Stimulated activated CD4-positive, alpha-beta T cell treated with anti-CD3 and anti-CD28 coated beads, Interleukin-2, amount 100 ng/mL, for 24 hours (primary cell): ENCODE data around the gene GANAB.
"Not testable (repeated sequence)": the region's sequence is repeated elsewhere in the genome, so short reads cannot be mapped to it uniquely, and the experiment has no call there.

ENCODE experiments used
- DNase-seq, 2 donors: peaks; one replicate each; pipeline ENCODE4 v3.0.0-alpha.2; 2020

Gene GANAB

GRCh38 chr11:62666259-62666926 is 20.0 kb upstream of the GANAB start:
- peak in 1 of 2 donors; percentile 44 for DNase-seq

- peak; percentile 63 to 73 for DNase-seq
Measured at GRCh38 chr11:62665599-62666258, 19.3 kb upstream of the GANAB start.

DNA sequence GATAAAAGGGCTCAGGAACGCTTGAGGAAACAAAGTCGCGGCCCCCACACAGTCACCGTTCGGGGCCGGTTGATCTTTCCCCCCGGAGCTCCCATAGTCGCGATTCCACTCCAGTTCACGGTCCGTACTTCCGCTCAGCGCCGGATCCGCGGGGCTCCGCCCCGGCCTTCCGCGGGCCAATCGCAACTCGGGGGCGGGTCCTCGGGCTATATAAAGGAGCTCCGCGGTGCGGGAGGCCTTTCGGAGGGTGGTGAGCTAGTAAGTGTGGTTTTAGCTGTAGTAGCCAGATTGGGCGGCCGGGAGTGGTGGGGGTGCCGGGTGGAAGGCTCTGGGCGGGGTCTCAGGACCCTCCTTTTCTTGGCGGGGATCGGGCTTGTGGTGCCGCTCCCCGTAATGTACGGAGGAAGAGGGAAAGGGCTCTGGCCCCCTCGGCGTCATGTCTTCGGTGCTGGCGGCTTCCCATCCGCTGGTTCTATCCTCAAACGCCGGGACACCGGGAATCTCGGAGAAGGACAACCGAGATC is 18.7 kb upstream of the GANAB start, which contains the start of the genes C11orf98 and CSKMT:
C11orf98 (minus strand) TSS at position 136 of the 524 bp plus-strand sequence; CDS start at position 95, 41 bp downstream.
CSKMT (plus strand) TSS at position 238 of the 524 bp plus-strand sequence. CDS start 568 bp downstream, outside the sequence.
- DNase-seq, result peak; percentile 96 to 97

DNA sequence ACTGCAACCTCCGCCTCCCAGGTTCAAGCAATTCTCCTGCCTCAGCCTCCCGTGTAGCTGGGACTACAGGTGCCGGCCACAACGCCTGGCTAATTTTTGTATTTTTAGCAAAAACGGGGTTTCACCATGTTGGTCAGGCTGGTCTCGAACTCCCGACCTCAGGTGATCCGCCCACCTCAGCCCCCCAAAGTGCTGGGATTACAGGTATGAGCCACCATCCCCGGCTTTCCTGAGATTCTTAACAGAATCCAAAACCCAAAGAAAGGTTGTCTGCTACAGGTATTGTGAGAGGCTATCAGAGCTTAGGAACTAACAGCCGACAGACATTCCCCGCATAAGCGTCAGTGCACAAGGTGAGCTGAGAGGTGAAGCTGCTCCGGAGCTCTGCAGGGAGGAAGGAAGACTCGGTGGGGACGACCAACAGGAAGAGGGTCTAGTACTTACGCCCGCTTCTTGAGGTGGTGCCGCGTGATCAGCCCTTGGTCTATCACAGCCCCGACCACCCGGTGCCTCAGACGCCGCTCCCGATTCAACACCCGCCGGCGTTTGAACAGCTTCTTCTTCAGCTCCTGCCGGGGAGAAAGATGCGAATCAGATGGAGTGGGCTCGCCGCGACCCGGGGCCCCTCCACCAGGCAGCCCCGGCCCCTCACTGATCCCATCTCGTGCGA is 18.1 kb upstream of the GANAB start:
- DNase-seq, result peak; percentile 59 to 62

DNA sequence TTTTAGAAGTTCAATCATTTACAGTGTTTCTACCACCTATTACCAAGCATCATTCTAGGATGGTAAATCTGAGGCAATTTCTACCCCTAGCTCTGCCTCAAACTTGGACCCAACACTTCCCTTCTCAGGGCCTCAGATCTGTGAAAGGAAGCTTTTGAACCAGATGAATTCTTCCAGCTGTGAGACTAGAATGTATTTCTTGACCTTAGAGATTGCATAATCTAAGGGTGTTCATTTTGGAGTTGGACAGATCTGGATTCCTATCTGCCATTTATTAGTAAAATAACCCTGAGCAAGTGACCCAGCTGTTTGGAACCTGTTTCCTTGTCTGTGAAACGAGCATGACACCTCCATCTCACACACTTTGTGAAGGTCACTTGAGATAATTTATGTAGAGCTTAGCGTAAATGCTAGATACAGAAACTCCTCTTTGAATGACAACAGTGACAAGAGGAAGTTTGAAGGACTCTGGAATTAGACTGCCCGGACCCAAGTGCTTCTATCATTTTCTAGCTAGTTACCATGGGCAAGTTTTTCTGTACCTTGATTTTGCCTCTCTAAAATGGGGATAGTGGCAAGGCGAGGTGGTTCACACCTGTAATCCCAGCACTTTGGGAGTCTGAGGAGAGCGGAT is 10.5 kb upstream of the GANAB start:
- DNase-seq, result no peak

DNA sequence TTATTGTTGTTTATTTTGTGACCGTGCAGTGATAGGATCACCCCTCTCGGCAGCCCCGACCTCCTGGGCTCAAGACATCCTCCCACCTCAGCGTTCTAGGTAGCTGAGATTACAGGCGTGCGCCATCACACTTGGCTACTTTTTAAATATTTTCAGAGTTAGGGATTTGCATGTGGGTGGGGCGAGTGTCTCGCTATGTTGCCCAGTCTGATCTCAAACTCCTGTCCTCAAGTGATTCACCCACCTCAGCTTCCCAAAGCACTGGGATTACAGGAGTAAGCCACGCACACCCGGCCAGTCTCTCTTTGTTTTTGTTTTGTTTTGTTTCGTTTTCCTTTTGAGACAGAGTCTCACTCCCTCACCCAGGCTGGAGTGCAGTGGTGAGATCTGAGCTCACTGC is 7.9 kb upstream of the GANAB start:
- DNase-seq, result no peak

DNA sequence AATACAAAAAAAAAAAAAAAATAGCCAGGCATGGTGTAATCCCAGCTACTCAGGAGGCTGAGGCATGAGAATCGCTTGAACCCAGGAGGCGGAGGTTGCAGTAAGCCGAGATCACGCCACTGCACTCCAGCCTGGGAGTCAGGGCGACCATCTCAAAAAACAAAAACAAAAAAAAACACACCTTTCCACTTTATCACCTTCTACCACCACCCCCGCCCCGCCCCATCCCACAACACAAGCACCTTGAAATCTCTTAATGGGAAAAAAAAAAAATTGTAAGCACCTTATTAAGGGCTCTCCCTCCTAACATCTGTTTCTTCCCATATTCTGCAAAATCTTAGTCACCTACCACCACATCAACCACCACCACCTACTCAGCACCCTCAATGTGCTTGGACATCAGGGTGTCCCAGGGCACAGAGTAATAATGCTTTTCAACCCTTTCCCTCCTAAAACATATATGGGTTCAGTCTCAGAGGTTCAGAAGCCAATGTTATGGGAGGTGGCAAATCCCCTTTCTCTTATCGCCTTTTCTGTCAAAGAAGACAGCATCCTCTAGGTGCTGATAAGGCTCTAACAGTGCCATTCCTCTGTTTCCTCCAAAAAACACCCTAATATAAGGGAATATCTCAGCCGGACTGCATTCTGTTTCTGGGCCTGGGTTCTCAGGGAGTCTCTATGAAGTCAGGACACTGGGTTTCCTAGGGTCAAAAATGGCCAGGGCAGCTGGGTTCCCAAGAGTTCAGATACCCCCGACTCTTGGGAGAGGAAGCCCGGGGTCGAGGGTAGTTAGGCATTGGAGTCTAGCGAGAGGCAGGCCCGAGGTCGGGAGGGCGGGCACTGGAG is 6.0 kb upstream of the GANAB start:
- DNase-seq, result no peak

DNA sequence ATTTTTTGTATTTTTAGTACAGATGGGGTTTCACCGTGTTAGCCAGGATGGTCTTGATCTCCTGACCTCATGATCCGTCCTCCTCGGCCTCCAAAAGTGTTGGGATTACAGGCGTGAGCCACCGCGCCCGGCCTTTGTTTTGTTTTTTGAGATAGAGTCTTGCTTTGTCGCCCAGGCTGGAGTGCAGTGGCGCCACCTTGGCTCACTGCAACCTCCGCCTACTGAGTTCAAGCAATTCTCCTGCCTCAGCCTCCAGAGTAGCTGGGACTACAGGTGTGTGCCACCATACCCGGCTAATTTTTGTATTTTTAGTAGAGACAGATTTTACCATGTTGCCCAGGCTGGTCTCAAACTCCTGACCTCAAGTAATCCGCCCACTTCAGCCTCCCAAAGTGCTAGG is 3.9 kb upstream of the GANAB start:
- not testable (repeated sequence) for DNase-seq

DNA sequence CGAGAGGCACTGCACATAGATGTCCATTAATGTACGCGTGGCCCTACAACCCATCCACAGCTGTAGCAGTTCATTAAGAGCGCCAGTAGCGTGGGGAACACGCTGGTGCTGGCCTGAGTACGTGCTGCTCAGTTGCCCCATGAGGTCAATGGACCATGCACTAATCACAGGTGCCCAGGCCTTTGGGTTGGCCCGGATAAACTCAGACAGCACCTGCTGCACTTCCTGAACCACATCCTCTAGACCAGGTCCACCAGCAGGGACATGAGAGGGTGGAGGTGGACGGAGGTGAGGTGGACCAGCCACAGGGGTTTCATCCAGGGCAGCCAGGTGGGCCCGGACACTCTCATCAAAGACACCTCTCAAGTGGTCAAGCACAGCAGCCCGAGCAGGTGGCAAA is 3.1 kb upstream of the GANAB start:
- DNase-seq, result no peak

DNA sequence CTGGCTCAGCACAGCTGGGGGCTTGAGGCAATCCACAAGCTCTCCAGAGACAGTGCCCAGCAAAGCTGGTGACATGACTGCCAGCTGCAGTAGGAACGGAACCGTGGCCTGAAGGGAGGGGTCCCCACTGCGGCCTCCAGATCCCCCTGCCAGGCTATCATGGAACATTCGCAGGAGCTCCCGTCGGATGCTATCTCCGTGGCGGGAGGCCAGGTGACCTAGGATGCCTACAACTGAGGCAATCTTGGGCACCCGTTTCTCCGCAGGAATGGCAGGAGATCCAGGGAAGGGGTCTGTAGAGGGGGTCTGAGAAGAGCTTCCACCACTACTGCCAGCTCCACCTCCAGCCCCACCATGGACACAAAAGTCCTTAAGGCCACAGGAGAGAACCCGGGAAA is 2.6 kb upstream of the GANAB start:
- DNase-seq, result no peak

- DNase-seq, result no peak
Measured at GRCh38 chr11:62648185-62648966, 2.0 kb upstream of the GANAB start.

DNA sequence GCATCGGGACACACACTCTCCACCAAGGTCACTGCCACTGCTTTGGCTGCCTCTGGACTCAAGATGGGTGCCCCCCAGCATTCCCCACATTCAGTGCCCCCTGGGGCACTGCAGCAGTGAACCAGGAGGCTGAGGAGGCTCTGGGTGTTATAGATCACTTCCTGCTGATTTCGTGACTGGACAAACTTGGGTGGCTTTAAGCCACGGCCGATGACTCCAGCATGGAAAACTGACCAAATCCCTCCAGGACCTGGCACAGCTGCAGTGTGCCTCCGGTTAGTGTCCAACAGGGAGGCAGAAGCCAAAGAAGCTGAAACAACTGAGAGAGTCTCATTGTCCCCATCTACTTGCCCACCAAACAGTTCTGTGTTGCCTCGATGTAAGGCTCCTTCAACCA is 1.2 kb upstream of the GANAB start:
- no peak for DNase-seq

DNA sequence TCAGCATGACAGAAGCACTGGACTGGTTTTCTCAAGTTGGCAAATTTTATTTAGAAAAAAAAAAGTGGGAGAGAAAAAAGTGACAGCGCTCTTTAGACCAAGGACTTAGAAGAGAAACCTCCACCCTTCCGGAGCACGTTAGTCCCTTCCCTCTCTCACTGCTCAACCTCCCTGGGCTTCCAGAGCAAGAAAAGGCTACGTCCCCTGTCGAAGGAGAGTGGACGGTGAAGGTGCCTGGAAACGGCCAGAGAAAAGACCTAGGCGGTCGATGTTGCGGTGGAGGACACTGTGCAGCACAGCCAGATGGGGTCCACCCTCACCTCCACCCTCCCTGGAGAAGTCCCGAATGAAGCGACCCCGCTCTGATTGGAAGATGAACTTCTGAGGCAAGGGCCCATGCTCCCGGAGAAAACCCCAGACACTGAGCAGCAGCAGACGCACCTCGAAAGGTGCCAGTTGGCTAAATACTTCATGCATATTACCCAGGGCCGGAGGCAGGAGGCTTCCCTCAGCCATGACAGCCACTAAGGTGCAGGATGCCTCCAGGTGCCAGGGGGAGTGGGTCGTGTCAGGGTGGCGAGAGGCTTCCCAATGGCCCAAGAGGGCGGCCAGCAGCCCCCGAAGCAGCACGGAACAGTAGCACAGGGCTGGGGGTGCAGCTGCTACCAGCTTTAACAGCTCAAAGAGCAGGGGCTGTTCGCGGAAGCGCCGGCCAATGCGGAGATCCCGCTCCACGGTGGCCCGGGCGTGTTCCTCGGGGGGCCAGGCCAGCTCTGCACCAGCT is 604 bp upstream of the GANAB start:
- DNase-seq, result no peak

DNA sequence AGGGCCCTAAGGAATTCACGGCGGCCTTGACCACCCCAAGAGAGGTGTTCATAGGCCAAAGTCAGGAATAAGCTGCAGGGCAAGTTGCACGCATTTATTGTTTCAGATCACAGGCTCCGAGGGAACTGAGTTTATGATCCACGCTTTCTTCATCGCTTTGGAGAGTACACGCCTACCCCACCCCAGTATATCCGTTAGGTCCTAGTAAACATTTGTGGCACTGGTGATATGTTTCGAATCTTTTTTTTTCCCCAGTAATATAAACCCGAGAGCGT is 805 bp downstream of the GANAB start:
- DNase-seq, result no peak

DNA sequence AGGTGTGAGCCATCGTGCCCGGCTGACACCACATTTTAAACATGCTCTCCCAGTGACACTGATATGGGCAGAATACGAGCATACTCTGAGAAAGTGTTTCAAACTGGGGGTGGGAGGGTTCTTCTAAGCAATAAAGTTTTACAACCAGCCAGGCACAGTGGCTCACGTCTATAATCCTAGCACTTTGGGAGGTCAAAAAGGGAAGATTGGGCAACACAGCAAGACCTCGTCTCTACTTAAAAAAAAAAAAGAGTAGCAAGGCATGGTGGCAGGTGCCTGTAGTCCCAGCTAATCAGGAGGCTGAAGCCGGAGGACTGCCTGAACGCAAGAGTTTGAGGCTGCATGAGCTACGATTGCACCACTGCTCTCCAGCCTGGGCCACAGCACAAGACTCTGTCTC is 2.2 kb downstream of the GANAB start:
- no peak for DNase-seq

GRCh38 chr11:62632492-62632891 is 13.9 kb downstream of the GANAB start:
- no peak for DNase-seq

DNA sequence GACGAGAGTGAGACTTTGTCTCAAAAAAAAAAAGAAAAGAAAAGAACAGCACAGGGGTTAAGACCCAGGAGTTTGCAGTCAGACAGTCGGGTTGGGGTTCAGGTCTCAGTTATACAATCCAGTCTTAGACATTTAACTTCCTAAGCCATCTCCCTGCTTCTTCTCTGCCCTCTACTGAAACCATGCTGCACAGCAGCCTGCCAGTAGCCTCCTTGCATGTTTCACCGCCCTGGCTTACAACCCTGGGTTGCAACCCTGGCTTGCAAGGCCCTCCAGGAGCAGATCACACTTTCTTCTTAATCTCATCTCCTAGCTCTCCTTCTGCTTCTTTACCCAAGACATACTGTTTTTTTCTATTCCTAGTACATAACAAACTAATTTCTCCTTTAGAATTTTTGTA is 18.7 kb downstream of the GANAB start:
- DNase-seq, result no peak

DNA sequence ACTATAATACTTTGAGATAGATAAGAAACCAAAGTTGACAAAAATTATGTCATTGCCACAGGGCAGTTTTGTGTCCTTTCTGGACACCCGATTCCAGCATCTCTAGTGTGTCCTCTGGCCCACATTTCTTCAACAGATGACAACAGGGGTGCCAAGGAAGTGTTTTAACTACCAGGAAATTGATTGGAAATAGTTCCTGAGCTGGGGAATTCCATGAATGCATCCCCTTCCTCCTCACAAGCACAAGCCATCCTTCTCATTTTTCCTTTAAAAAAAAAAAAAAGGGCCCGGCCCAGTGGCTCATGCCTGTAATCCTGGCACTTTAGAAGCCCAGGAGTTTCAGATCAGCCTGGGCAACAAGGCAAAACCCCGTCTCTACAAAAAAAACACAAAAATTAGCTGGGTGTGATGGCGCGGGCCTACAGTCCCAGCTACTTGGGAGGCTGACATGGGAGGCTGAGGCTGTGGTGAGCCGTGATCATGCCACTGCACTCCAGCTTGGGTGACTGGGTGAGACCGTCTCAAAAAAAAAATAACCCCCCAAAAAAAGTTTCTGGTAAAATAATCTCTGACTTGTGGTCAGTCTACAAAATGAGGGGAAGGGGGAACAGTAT is 23.8 kb downstream of the GANAB start:
- DNase-seq, result no peak

- peak; percentile 95 to 97 for DNase-seq
Measured at GRCh38 chr11:62621567-62622470, 24.6 kb downstream of the GANAB start, which contains the start of gene B3GAT3. TSS of gene B3GAT3 (minus strand) at chr11:62621986. CDS start at chr11:62621947, 39 bp downstream.
